NCI-H748 (cell line): ENCODE data around the gene SMYD2.

Experiments
- DNase-seq: peaks from one replicate; lab custom pipeline; 2025; ENCODE audit not compliant: unreplicated experiment; lab: John Stamatoyannopoulos, UW

SMYD2 gene

GRCh38 chr1:214384373-214385079 lies 103.6 kb downstream of the SMYD2 start:
- no peak for DNase-seq

GRCh38 chr1:214385428-214385827 lies 104.5 kb downstream of the SMYD2 start:
- DNase-seq, result no peak

- DNase-seq, result no peak
These were observed 105.4 kb downstream of the SMYD2 start for GRCh38 chr1:214386333-214386732.
